Measurements from ENCODE around the gene SULT2B1.

DNA sequence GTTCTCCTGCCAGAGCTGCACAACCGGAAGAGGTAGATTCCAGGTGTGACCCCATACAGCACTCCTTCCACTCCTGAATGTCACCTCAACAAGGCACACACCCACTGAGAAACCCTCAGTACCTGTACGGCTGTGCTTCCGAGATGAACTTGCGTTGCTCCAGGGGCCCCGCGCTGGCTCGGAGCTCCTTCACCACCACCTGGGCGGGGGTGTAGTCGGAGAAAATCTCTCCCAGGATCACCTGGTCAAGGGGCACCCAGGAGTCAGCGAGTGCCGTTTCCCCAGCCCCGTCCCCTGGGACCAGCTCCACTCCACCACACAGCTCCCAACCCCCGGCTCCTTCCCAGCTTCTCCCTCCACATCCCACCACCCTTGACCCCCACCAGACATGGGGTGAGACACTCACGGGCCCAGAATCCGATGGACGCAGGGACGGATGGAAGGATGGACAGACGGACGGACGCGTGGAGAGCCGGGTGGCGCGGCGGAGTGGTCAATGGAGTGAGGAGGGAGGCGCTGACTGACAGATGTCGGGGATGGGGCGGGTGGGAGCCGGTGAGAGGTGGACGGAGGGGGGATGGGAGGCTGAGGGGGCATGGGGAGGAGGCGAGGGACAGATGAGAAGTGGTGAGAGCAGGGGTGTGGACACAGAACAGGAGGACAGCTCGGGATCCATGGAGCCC lies 43.1 kb upstream of the SULT2B1 start:
- TF ChIP-seq, protein P1, sequence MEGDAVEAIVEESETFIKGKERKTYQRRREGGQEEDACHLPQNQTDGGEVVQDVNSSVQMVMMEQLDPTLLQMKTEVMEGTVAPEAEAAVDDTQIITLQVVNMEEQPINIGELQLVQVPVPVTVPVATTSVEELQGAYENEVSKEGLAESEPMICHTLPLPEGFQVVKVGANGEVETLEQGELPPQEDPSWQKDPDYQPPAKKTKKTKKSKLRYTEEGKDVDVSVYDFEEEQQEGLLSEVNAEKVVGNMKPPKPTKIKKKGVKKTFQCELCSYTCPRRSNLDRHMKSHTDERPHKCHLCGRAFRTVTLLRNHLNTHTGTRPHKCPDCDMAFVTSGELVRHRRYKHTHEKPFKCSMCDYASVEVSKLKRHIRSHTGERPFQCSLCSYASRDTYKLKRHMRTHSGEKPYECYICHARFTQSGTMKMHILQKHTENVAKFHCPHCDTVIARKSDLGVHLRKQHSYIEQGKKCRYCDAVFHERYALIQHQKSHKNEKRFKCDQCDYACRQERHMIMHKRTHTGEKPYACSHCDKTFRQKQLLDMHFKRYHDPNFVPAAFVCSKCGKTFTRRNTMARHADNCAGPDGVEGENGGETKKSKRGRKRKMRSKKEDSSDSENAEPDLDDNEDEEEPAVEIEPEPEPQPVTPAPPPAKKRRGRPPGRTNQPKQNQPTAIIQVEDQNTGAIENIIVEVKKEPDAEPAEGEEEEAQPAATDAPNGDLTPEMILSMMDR (IDR thresholded peaks at IDR 0.05; ENCODE audit: low read depth, low read length), result no peak
- TF ChIP-seq POLR2A (IDR thresholded peaks at IDR 0.05; ENCODE audit: extremely low read depth, insufficient read length), result no peak

All from NB4 (cell line).